K562 (cell line): ENCODE measurements around the gene SHC1. TPM values are rescaled to one million over a fixed set of nuclear protein-coding genes. Genes with fewer than 3 reads are reported as not detected.

Experiments
- ARID3B ChIP-seq: fragments of 250-450 bp; sonication (Bioruptor Pico); IDR thresholded peaks from 2 replicates; pipeline ENCODE4 v1.4.0; 2020; ENCODE audit warnings: borderline replicate concordance
- ATF1 ChIP-seq, 2 experiments: fragments of 450-650 bp in 1 of 2; IDR thresholded peaks; 2 replicates each; pipeline ENCODE4 v1.6.1; 2016; ENCODE audit warnings: missing compliant biosample characterization in 1 of 2, missing genetic modification characterization in 1 of 2
- CBX1 ChIP-seq: sonication (generic); IDR thresholded peaks from 2 replicates; pipeline ENCODE4 v1.6.1; 2016; ENCODE audit warnings: antibody characterized with exemption, low read depth, mild to moderate bottlenecking
- CREM ChIP-seq: IDR thresholded peaks from 2 replicates; pipeline ENCODE4 v1.6.1; 2014; ENCODE audit warnings: antibody characterized with exemption, low read depth
- EHMT2 ChIP-seq: fragments of 450-650 bp; IDR thresholded peaks from 2 replicates; pipeline ENCODE4 v1.6.1; 2018; ENCODE audit warnings: antibody characterized with exemption
- HDAC3 ChIP-seq: fragments of 450-650 bp; IDR thresholded peaks from 2 replicates; pipeline ENCODE4 v1.6.1; 2018; ENCODE audit warnings: borderline replicate concordance, mild to moderate bottlenecking, moderate library complexity; ENCODE audit not compliant: partially characterized antibody
- KAT8 ChIP-seq: fragments of 450-650 bp; IDR thresholded peaks from 2 replicates; pipeline ENCODE4 v1.6.1; 2016; ENCODE audit warnings: low read depth, mild to moderate bottlenecking
- KDM2B ChIP-seq: fragments of 250-450 bp; sonication (Bioruptor Pico); IDR thresholded peaks from 2 replicates; pipeline ENCODE4 v1.8.0; 2021; ENCODE audit warnings: mild to moderate bottlenecking, moderate library complexity
- MAFK ChIP-seq: IDR thresholded peaks from 2 replicates; pipeline ENCODE4 v1.6.1; 2011; ENCODE audit warnings: low read length, improper control_type of control experiment
- MECOM ChIP-seq: fragments of 250-450 bp; sonication (Bioruptor Pico); IDR thresholded peaks from 2 replicates; pipeline ENCODE4 v1.8.0; 2022; ENCODE audit warnings: inconsistent platforms
- PHB ChIP-seq: fragments of 250-450 bp; sonication (Bioruptor Pico); IDR thresholded peaks from 2 replicates; pipeline ENCODE4 v1.5.0; 2021
- PRDM10 ChIP-seq: fragments of 450-650 bp; IDR thresholded peaks from 2 replicates; pipeline ENCODE4 v1.6.1; 2018; ENCODE audit not compliant: partially characterized antibody
- PTBP1 ChIP-seq: fragments of 200-400 bp; formaldehyde crosslinking; IDR thresholded peaks from 2 replicates; pipeline ENCODE4 v1.6.1; 2017; ENCODE audit warnings: low read depth, low read length
- RBM15 ChIP-seq: fragments of 200-400 bp; formaldehyde crosslinking; IDR thresholded peaks from 2 replicates; pipeline ENCODE4 v1.6.1; 2018; ENCODE audit warnings: mild to moderate bottlenecking, low read length, moderate library complexity; ENCODE audit not compliant: insufficient read depth
- SMARCC2 ChIP-seq: fragments of 450-650 bp; IDR thresholded peaks from 2 replicates; pipeline ENCODE4 v1.6.1; 2017; ENCODE audit warnings: antibody characterized with exemption, moderate library complexity, mild to moderate bottlenecking, low read depth
- SMC3 ChIP-seq: conservative IDR thresholded peaks from 2 replicates; pipeline ENCODE4 v1.6.1; 2011; ENCODE audit warnings: low read depth, low read length, improper control_type of control experiment; ENCODE audit not compliant: insufficient read depth
- TCF7 ChIP-seq: sonication (generic); IDR thresholded peaks from 2 replicates; pipeline ENCODE4 v1.6.1; 2016; ENCODE audit warnings: antibody characterized with exemption, borderline replicate concordance
- ZNF232 ChIP-seq: sonication (generic); formaldehyde crosslinking; IDR thresholded peaks from 2 replicates; pipeline ENCODE4 v1.8.0; 2022; ENCODE audit warnings: mild to moderate bottlenecking, missing genetic modification reagents
- ZNF3 ChIP-seq: fragments of 250-450 bp; sonication (Bioruptor Pico); IDR thresholded peaks from 2 replicates; pipeline ENCODE4 v1.5.0; 2021; ENCODE audit warnings: mild to moderate bottlenecking, moderate library complexity
- ZNF431 ChIP-seq: sonication (generic); formaldehyde crosslinking; IDR thresholded peaks from 2 replicates; pipeline ENCODE4 v1.8.0; 2022; ENCODE audit warnings: mild to moderate bottlenecking, missing genetic modification reagents
- ZNF445 ChIP-seq: fragments of 250-450 bp; sonication (Bioruptor Pico); IDR thresholded peaks from 2 replicates; pipeline ENCODE4 v1.4.0; 2020; ENCODE audit warnings: low read depth, mild to moderate bottlenecking, moderate library complexity
- ZNF668 ChIP-seq: fragments of 250-450 bp; sonication (Bioruptor Pico); IDR thresholded peaks from 2 replicates; pipeline ENCODE4 v1.8.0; 2022; ENCODE audit warnings: mild to moderate bottlenecking, inconsistent platforms
- ZNF75A ChIP-seq: fragments of 450-650 bp; formaldehyde crosslinking; IDR thresholded peaks from 2 replicates; pipeline ENCODE4 v1.4.0; 2020; ENCODE audit warnings: mild to moderate bottlenecking
- polyA plus RNA-seq, 8 experiments: library from polyadenylated mRNA; depleted of rRNA in 4 of 8; stranded (reverse) in 5 of 8; unstranded in 3 of 8; fragments of >200 nt; fragmentation: Nextera tagmentation in 2 of 8; fragmentation: Illumina TruSeq in 1 of 8; extraction: Ambion mirVana in 2 of 8; extraction: Trizol in 1 of 8; gene quantifications; 2 replicates each; pipeline versions ENCODE4 v1.2.1 to v1.2.3, GENCODE V29; 2011 to 2014; ENCODE audit warnings: inconsistent platforms in 1 of 8, missing spikeins in 1 of 8
- total RNA-seq, 7 experiments: library from RNA; depleted of rRNA in 6 of 7; stranded (reverse); fragments of >200 nt in 6 of 7; fragmentation: Illumina TruSeq in 2 of 7; extraction: Trizol in 2 of 7; gene quantifications; 2 replicates each; pipeline versions ENCODE4 v1.2.1 to v1.2.3, GENCODE V29; 2011 to 2021; ENCODE audit warnings: low replicate concordance in 1 of 7
- TF ChIP-seq, protein P1 (sequence below): sonication (generic); formaldehyde crosslinking; IDR thresholded peaks from 2 replicates; pipeline ENCODE4 v1.8.0; 2022; ENCODE audit warnings: missing genetic modification reagents, mild to moderate bottlenecking, borderline replicate concordance

The SHC1 gene
- total and polyA plus RNA-seq, 9 of the 15 experiments (the other 6 are each of a cell fraction or from before 2014, with no cell fraction given) = 4.1 to 113 (median 51.9) TPM

GRCh38 chr1:154937085-154937987 is 33.2 kb downstream of the SHC1 start (continued):
- TF ChIP-seq PRDM10 = peak; percentile 100
- no peak for TF ChIP-seq ZNF431 (CRISPR knock-in tag)
- no peak for TF ChIP-seq MAFK
- TF ChIP-seq ATF1 (CRISPR knock-in tag; IDR thresholded peaks at IDR 0.05) = peak; percentile 79
- TF ChIP-seq ATF1 (tag; IDR thresholded peaks at IDR 0.05) = peak; percentile 99
- TF ChIP-seq CBX1 = no peak
- TF ChIP-seq ZNF75A (CRISPR knock-in tag) = no peak
- TF ChIP-seq, protein P1, sequence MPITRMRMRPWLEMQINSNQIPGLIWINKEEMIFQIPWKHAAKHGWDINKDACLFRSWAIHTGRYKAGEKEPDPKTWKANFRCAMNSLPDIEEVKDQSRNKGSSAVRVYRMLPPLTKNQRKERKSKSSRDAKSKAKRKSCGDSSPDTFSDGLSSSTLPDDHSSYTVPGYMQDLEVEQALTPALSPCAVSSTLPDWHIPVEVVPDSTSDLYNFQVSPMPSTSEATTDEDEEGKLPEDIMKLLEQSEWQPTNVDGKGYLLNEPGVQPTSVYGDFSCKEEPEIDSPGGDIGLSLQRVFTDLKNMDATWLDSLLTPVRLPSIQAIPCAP (CRISPR knock-in tag) = no peak
- no peak for TF ChIP-seq KAT8
- no peak for TF ChIP-seq PTBP1
- TF ChIP-seq HDAC3 = no peak
- TF ChIP-seq RBM15 = no peak
- no peak for TF ChIP-seq ZNF232
- peak; percentile 97 for TF ChIP-seq CREM
- TF ChIP-seq KDM2B (CRISPR knock-in tag) = no peak
- TF ChIP-seq TCF7 = no peak; the same call in 1 of the 2 replicates
- no peak for TF ChIP-seq SMC3
- TF ChIP-seq ARID3B (CRISPR knock-in tag) = no peak
- TF ChIP-seq SMARCC2 = peak; percentile 46; the same call in 1 of the 2 replicates
- TF ChIP-seq ZNF668 = no peak
- TF ChIP-seq PHB (CRISPR knock-in tag) = no peak
- TF ChIP-seq ZNF445 (CRISPR knock-in tag) = no peak
- no peak for TF ChIP-seq EHMT2
- TF ChIP-seq ZNF3 = no peak
- TF ChIP-seq MECOM = no peak
